ENCODE data around the gene CPOX.
"Not testable (repeated sequence)": the region's sequence is repeated elsewhere in the genome, so short reads cannot be mapped to it uniquely, and the experiment has no call there.

Gene CPOX

GRCh38 chr3:98565237-98565643 lies 28.2 kb downstream of the CPOX start:
- Histone ChIP-seq H3K9ac (ENCODE audit: low read depth in 1 of 2, low read length in 2 of 2) (peak overlapping the region in 1 of 2 donors; percentile 26), H3K4me1 (ENCODE audit: control insufficient read depth in 2 of 2, insufficient read depth in 2 of 2, low read length in 2 of 2) (peaks cover 0 to 4% of the 10 kb centered on the region in 2 donors), H3K27ac (ENCODE audit: low read depth in 2 of 2, low read length in 2 of 2) (peak overlapping the region; percentile 34 to 42), H3K9me3 (ENCODE audit: control insufficient read depth in 2 of 2, low read length in 2 of 2) (no peaks in the 10 kb centered on the region), H3K36me3 (ENCODE audit: control insufficient read depth in 2 of 2, insufficient read depth in 2 of 2, low read length in 2 of 2) (no peaks in the 10 kb centered on the region), H3K4me3 (ENCODE audit: low read length in 2 of 2) (no peak overlapping the region), H3K27me3 (ENCODE audit: control insufficient read depth in 2 of 2, insufficient read depth in 2 of 2, low read length in 2 of 2) (no peaks in the 10 kb centered on the region)

GRCh38 chr3:98564282-98565005 lies 29.0 kb downstream of the CPOX start:
- Histone ChIP-seq H3K36me3 (ENCODE audit: control insufficient read depth in 2 of 2, insufficient read depth in 2 of 2, low read length in 2 of 2) (no peaks in the 10 kb centered on the region), H3K9me3 (ENCODE audit: control insufficient read depth in 2 of 2, low read length in 2 of 2) (no peaks in the 10 kb centered on the region), H3K9ac (ENCODE audit: low read depth in 1 of 2, low read length in 2 of 2) (no peak overlapping the region), H3K4me1 (ENCODE audit: control insufficient read depth in 2 of 2, insufficient read depth in 2 of 2, low read length in 2 of 2) (peaks cover 0 to 4% of the 10 kb centered on the region in 2 donors), H3K27ac (ENCODE audit: low read depth in 2 of 2, low read length in 2 of 2) (peak overlapping the region in 1 of 2 donors; percentile 54), H3K27me3 (ENCODE audit: control insufficient read depth in 2 of 2, insufficient read depth in 2 of 2, low read length in 2 of 2) (no peaks in the 10 kb centered on the region), H3K4me3 (ENCODE audit: low read length in 2 of 2) (no peak overlapping the region)

- Histone ChIP-seq H3K4me3 (ENCODE audit: low read length in 2 of 2) (no peak overlapping the region), H3K36me3 (ENCODE audit: control insufficient read depth in 2 of 2, insufficient read depth in 2 of 2, low read length in 2 of 2) (no peaks in the 10 kb centered on the region), H3K4me1 (ENCODE audit: control insufficient read depth in 2 of 2, insufficient read depth in 2 of 2, low read length in 2 of 2) (peaks cover 0 to 4% of the 10 kb centered on the region in 2 donors), H3K9me3 (ENCODE audit: control insufficient read depth in 2 of 2, low read length in 2 of 2) (no peaks in the 10 kb centered on the region), H3K27ac (ENCODE audit: low read depth in 2 of 2, low read length in 2 of 2) (peak overlapping the region in 1 of 2 donors; percentile 54), H3K27me3 (ENCODE audit: control insufficient read depth in 2 of 2, insufficient read depth in 2 of 2, low read length in 2 of 2) (no peaks in the 10 kb centered on the region), H3K9ac (ENCODE audit: low read depth in 1 of 2, low read length in 2 of 2) (no peak overlapping the region)
These were observed 29.6 kb downstream of the CPOX start for GRCh38 chr3:98563661-98564281.

- Histone ChIP-seq H3K4me1 (ENCODE audit: control insufficient read depth in 2 of 2, insufficient read depth in 2 of 2, low read length in 2 of 2) (peaks cover 0 to 4% of the 10 kb centered on the region in 2 donors), H3K27me3 (ENCODE audit: control insufficient read depth in 2 of 2, insufficient read depth in 2 of 2, low read length in 2 of 2) (no peaks in the 10 kb centered on the region), H3K4me3 (ENCODE audit: low read length in 2 of 2) (no peak overlapping the region), H3K9me3 (ENCODE audit: control insufficient read depth in 2 of 2, low read length in 2 of 2) (no peaks in the 10 kb centered on the region), H3K36me3 (ENCODE audit: control insufficient read depth in 2 of 2, insufficient read depth in 2 of 2, low read length in 2 of 2) (no peaks in the 10 kb centered on the region), H3K27ac (ENCODE audit: low read depth in 2 of 2, low read length in 2 of 2) (peak overlapping the region in 1 of 2 donors; percentile 32), H3K9ac (ENCODE audit: low read depth in 1 of 2, low read length in 2 of 2) (no peak overlapping the region)
These were observed 31.5 kb downstream of the CPOX start for GRCh38 chr3:98561727-98562521.

GRCh38 chr3:98560911-98561310 lies 32.5 kb downstream of the CPOX start:
- Histone ChIP-seq H3K4me3 (ENCODE audit: low read length in 2 of 2) (no peak overlapping the region), H3K27ac (ENCODE audit: low read depth in 2 of 2, low read length in 2 of 2) (no peak overlapping the region), H3K27me3 (ENCODE audit: control insufficient read depth in 2 of 2, insufficient read depth in 2 of 2, low read length in 2 of 2) (no peaks in the 10 kb centered on the region), H3K36me3 (ENCODE audit: control insufficient read depth in 2 of 2, insufficient read depth in 2 of 2, low read length in 2 of 2) (no peaks in the 10 kb centered on the region), H3K4me1 (ENCODE audit: control insufficient read depth in 2 of 2, insufficient read depth in 2 of 2, low read length in 2 of 2) (peaks cover 0 to 4% of the 10 kb centered on the region in 2 donors), H3K9ac (ENCODE audit: low read depth in 1 of 2, low read length in 2 of 2) (no peak overlapping the region), H3K9me3 (ENCODE audit: control insufficient read depth in 2 of 2, low read length in 2 of 2) (no peaks in the 10 kb centered on the region)

GRCh38 chr3:98559769-98560168 lies 33.6 kb downstream of the CPOX start:
- not testable (repeated sequence) for H3K36me3 ChIP-seq (ENCODE audit: control insufficient read depth in 2 of 2, insufficient read depth in 2 of 2, low read length in 2 of 2); H3K4me1 ChIP-seq (ENCODE audit: control insufficient read depth in 2 of 2, insufficient read depth in 2 of 2, low read length in 2 of 2); H3K9me3 ChIP-seq (ENCODE audit: control insufficient read depth in 2 of 2, low read length in 2 of 2); H3K27me3 ChIP-seq (ENCODE audit: control insufficient read depth in 2 of 2, insufficient read depth in 2 of 2, low read length in 2 of 2); H3K4me3 ChIP-seq (ENCODE audit: low read length in 2 of 2); H3K27ac ChIP-seq (ENCODE audit: low read depth in 2 of 2, low read length in 2 of 2); H3K9ac ChIP-seq (ENCODE audit: low read depth in 1 of 2, low read length in 2 of 2)

GRCh38 chr3:98558100-98558827 lies 35.1 kb downstream of the CPOX start:
- Histone ChIP-seq H3K36me3 (ENCODE audit: control insufficient read depth in 2 of 2, insufficient read depth in 2 of 2, low read length in 2 of 2) (no peaks in the 10 kb centered on the region), H3K9ac (ENCODE audit: low read depth in 1 of 2, low read length in 2 of 2) (no peak overlapping the region), H3K27me3 (ENCODE audit: control insufficient read depth in 2 of 2, insufficient read depth in 2 of 2, low read length in 2 of 2) (no peaks in the 10 kb centered on the region), H3K4me3 (ENCODE audit: low read length in 2 of 2) (no peak overlapping the region), H3K9me3 (ENCODE audit: control insufficient read depth in 2 of 2, low read length in 2 of 2) (no peaks in the 10 kb centered on the region), H3K4me1 (ENCODE audit: control insufficient read depth in 2 of 2, insufficient read depth in 2 of 2, low read length in 2 of 2) (no peaks in the 10 kb centered on the region), H3K27ac (ENCODE audit: low read depth in 2 of 2, low read length in 2 of 2) (peak overlapping the region in 1 of 2 donors; percentile 78)

GRCh38 chr3:98557324-98558010 lies 35.9 kb downstream of the CPOX start:
- H3K9me3 ChIP-seq (ENCODE audit: control insufficient read depth in 2 of 2, low read length in 2 of 2) = no peaks in the 10 kb centered on the region
- no peaks in the 10 kb centered on the region for H3K4me1 ChIP-seq (ENCODE audit: control insufficient read depth in 2 of 2, insufficient read depth in 2 of 2, low read length in 2 of 2)

More at GRCh38 chr3:98557324-98558010, 35.9 kb downstream of the CPOX start:
- no peak overlapping the region for H3K9ac ChIP-seq (ENCODE audit: low read depth in 1 of 2, low read length in 2 of 2)
- no peaks in the 10 kb centered on the region for H3K27me3 ChIP-seq (ENCODE audit: control insufficient read depth in 2 of 2, insufficient read depth in 2 of 2, low read length in 2 of 2)
- peak overlapping the region; percentile 59 to 78 for H3K27ac ChIP-seq (ENCODE audit: low read depth in 2 of 2, low read length in 2 of 2)
- H3K36me3 ChIP-seq (ENCODE audit: control insufficient read depth in 2 of 2, insufficient read depth in 2 of 2, low read length in 2 of 2) = no peaks in the 10 kb centered on the region
- H3K4me3 ChIP-seq (ENCODE audit: low read length in 2 of 2) = no peak overlapping the region
